D721Med (cell line): ENCODE data around the gene LPP.

Experiments
- DNase-seq: peaks from one replicate; pipeline ENCODE4 v3.0.0; 2011; ENCODE audit warnings: low spot score; ENCODE audit not compliant: insufficient read length
- FAIRE-seq: peaks from 2 replicates; lab custom pipeline; 2011; peaks lifted over from hg19 to GRCh38; lab: Jason Lieb, UNC
- CTCF ChIP-seq: IDR thresholded peaks from 2 replicates; pipeline ENCODE4 v1.5.1; 2012; ENCODE audit warnings: mild to moderate bottlenecking, control low read depth; ENCODE audit not compliant: insufficient read depth; ENCODE audit errors: missing control alignments

The LPP gene

GRCh38 chr3:188198760-188199327 lies 44.9 kb downstream of the LPP start:
- no peak for DNase-seq
- no peak for TF ChIP-seq CTCF
- FAIRE-seq, result no peak

- TF ChIP-seq CTCF, result no peak
- no peak for FAIRE-seq
- no peak for DNase-seq
These were observed 45.4 kb downstream of the LPP start for GRCh38 chr3:188199386-188199785.

- FAIRE-seq, result no peak
- TF ChIP-seq CTCF, result no peak
- DNase-seq, result no peak
These were observed 46.5 kb downstream of the LPP start for GRCh38 chr3:188200481-188200880.

GRCh38 chr3:188202358-188203138 lies 48.6 kb downstream of the LPP start:
- TF ChIP-seq CTCF, result no peak
- DNase-seq, result no peak

GRCh38 chr3:188204526-188204925 lies 50.6 kb downstream of the LPP start:
- no peak for FAIRE-seq
- TF ChIP-seq CTCF, result no peak
- DNase-seq, result no peak

More at GRCh38 chr3:188202358-188203138, 48.6 kb downstream of the LPP start:
- no peak for FAIRE-seq

- FAIRE-seq, result no peak
- TF ChIP-seq CTCF, result no peak
- DNase-seq, result no peak
These were observed 52.0 kb downstream of the LPP start for GRCh38 chr3:188205992-188206416.

GRCh38 chr3:188206787-188207186 lies 52.8 kb downstream of the LPP start:
- no peak for FAIRE-seq
- TF ChIP-seq CTCF, result no peak

More at GRCh38 chr3:188206787-188207186, 52.8 kb downstream of the LPP start:
- no peak for DNase-seq
